Duodenal mucosa (tissue), 2 donors: ENCODE results near the gene MYRF.

Experiments
- H3K27ac ChIP-seq: one replicate; pipeline ENCODE4 v1.7.0; 2013; ENCODE audit warnings: low read depth, low read length
- H3K27me3 ChIP-seq, 2 donors: one replicate each; pipeline ENCODE4 v1.7.0; 2013; ENCODE audit warnings: low read length in 2 of 2, control low read depth in 1 of 2; ENCODE audit not compliant: insufficient read depth in 2 of 2, control insufficient read depth in 1 of 2
- H3K36me3 ChIP-seq, 2 donors: one replicate each; pipeline ENCODE4 v1.7.0; 2013; ENCODE audit warnings: low read length in 2 of 2, control low read depth in 1 of 2; ENCODE audit not compliant: insufficient read depth in 2 of 2, control insufficient read depth in 1 of 2
- H3K4me1 ChIP-seq, 2 donors: one replicate each; pipeline ENCODE4 v1.7.0; 2013; ENCODE audit warnings: low read length in 2 of 2, control low read depth in 1 of 2; ENCODE audit not compliant: insufficient read depth in 2 of 2, control insufficient read depth in 1 of 2
- H3K4me3 ChIP-seq, 2 donors: one replicate each; pipeline ENCODE4 v1.7.0; 2013; ENCODE audit warnings: low read length in 2 of 2, low read depth in 1 of 2
- H3K9ac ChIP-seq, 2 donors: one replicate each; pipeline ENCODE4 v1.7.0; 2013; ENCODE audit warnings: low read length in 2 of 2, low read depth in 1 of 2
- H3K9me3 ChIP-seq, 2 donors: one replicate each; pipeline ENCODE4 v1.7.0; 2013; ENCODE audit warnings: low read length in 2 of 2, control low read depth in 1 of 2; ENCODE audit not compliant: control insufficient read depth in 1 of 2

Gene MYRF

GRCh38 chr11:61774411-61774810 is 22.0 kb downstream of the MYRF start:
- H3K4me1 ChIP-seq: peaks cover 5 to 14% of the 10 kb centered on the region in 2 donors

GRCh38 chr11:61775106-61775505 is 22.7 kb downstream of the MYRF start:
- Histone ChIP-seq H3K4me1 (peaks cover 5 to 14% of the 10 kb centered on the region in 2 donors), H3K27ac (no peak overlapping the region), H3K4me3 (no peak overlapping the region), H3K27me3 (no peaks in the 10 kb centered on the region), H3K9ac (no peak overlapping the region), H3K9me3 (no peaks in the 10 kb centered on the region), H3K36me3 (peaks cover 17 to 33% of the 10 kb centered on the region in 2 donors)

More at GRCh38 chr11:61774411-61774810, 22.0 kb downstream of the MYRF start:
- Histone ChIP-seq H3K27ac (no peak overlapping the region), H3K27me3 (no peaks in the 10 kb centered on the region), H3K9me3 (no peaks in the 10 kb centered on the region), H3K36me3 (peaks cover 17 to 27% of the 10 kb centered on the region in 2 donors), H3K9ac (no peak overlapping the region), H3K4me3 (no peak overlapping the region)

GRCh38 chr11:61775606-61776554 is 23.4 kb downstream of the MYRF start:
- no peak overlapping the region for H3K9ac ChIP-seq
- H3K27ac ChIP-seq: no peak overlapping the region
- H3K27me3 ChIP-seq: no peaks in the 10 kb centered on the region
- H3K4me3 ChIP-seq: no peak overlapping the region
- peaks cover 17 to 40% of the 10 kb centered on the region in 2 donors for H3K36me3 ChIP-seq
- no peaks in the 10 kb centered on the region for H3K9me3 ChIP-seq
- peaks cover 5 to 14% of the 10 kb centered on the region in 2 donors for H3K4me1 ChIP-seq

GRCh38 chr11:61776561-61777075 is 24.2 kb downstream of the MYRF start:
- H3K27me3 ChIP-seq: no peaks in the 10 kb centered on the region
- H3K9me3 ChIP-seq: no peaks in the 10 kb centered on the region
- H3K27ac ChIP-seq: no peak overlapping the region
- peaks cover 5 to 14% of the 10 kb centered on the region in 2 donors for H3K4me1 ChIP-seq
- H3K9ac ChIP-seq: no peak overlapping the region
- no peak overlapping the region for H3K4me3 ChIP-seq
- H3K36me3 ChIP-seq: peaks cover 17 to 43% of the 10 kb centered on the region in 2 donors

- H3K9ac ChIP-seq: no peak overlapping the region
- H3K27ac ChIP-seq: no peak overlapping the region
- H3K27me3 ChIP-seq: no peaks in the 10 kb centered on the region
- peaks cover 17 to 49% of the 10 kb centered on the region in 2 donors for H3K36me3 ChIP-seq
- no peaks in the 10 kb centered on the region for H3K9me3 ChIP-seq
- peak overlapping the region in 1 of 2 donors; percentile 32 for H3K4me3 ChIP-seq
- H3K4me1 ChIP-seq: peaks cover 3 to 9% of the 10 kb centered on the region in 2 donors
Observed at GRCh38 chr11:61777234-61778090, 25.0 kb downstream of the MYRF start.

GRCh38 chr11:61778357-61778886 is 26.0 kb downstream of the MYRF start:
- Histone ChIP-seq H3K9ac (no peak overlapping the region), H3K36me3 (peaks cover 17 to 58% of the 10 kb centered on the region in 2 donors), H3K4me1 (peaks cover 0 to 7% of the 10 kb centered on the region in 2 donors), H3K9me3 (no peaks in the 10 kb centered on the region), H3K4me3 (no peak overlapping the region), H3K27ac (no peak overlapping the region), H3K27me3 (no peaks in the 10 kb centered on the region)

DNA sequence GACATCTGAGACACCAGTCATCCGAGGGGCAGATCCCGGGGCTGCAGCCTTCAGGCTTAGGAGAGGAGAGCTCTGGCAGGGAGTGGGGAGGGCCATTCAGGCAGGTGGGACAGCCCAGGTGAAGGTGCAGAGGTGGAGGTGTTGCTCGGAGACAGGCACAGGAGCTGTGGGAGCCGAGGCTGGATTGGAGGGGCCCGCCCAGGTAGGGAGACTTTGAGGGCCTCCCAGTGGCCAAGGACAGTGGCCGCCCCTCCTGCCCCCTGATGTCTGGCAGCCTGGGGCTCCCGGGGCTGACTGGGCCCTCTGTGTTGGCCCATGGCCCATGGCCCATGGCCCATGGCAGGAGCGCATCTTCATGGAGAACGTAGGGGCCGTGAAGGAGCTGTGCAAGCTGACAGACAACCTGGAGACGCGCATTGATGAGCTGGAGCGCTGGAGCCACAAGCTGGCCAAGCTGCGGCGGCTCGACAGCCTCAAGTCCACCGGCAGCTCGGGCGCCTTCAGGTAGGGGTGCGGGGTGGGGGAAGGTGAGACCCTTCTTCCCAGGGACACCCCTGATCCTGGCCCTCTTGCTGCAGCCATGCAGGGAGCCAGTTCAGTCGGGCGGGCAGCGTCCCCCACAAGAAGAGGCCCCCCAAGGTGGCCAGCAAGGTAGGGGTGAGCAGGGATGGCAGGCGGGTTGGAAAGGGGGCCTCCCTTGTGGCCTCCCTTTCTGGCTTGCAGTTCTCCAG is 26.6 kb downstream of the MYRF start:
- peaks cover 0 to 7% of the 10 kb centered on the region in 2 donors for H3K4me1 ChIP-seq

GRCh38 chr11:61779666-61780525 is 27.5 kb downstream of the MYRF start:
- Histone ChIP-seq H3K4me3 (no peak overlapping the region), H3K9ac (no peak overlapping the region), H3K9me3 (no peaks in the 10 kb centered on the region), H3K36me3 (peaks cover 24 to 71% of the 10 kb centered on the region in 2 donors), H3K27ac (no peak overlapping the region), H3K27me3 (no peaks in the 10 kb centered on the region), H3K4me1 (peaks cover 0 to 7% of the 10 kb centered on the region in 2 donors)

More for the DNA sequence above, 26.6 kb downstream of the MYRF start:
- no peaks in the 10 kb centered on the region for H3K27me3 ChIP-seq
- H3K27ac ChIP-seq: no peak overlapping the region
- no peak overlapping the region for H3K9ac ChIP-seq
- H3K4me3 ChIP-seq: no peak overlapping the region
- peaks cover 17 to 64% of the 10 kb centered on the region in 2 donors for H3K36me3 ChIP-seq
- no peaks in the 10 kb centered on the region for H3K9me3 ChIP-seq
